Colonic mucosa (tissue), 4 donors: ENCODE data around the gene HCFC1R1. TPM values are rescaled to one million over a fixed set of nuclear protein-coding genes. Genes with fewer than 3 reads are reported as not detected.

Source experiments
- DNase-seq: peaks from one replicate; pipeline ENCODE4 v3.0.0-alpha.2; 2020
- H3K27ac ChIP-seq: fragments of 200-600 bp; one replicate; pipeline ENCODE4 v1.8.0; 2021
- H3K27me3 ChIP-seq: fragments of 200-600 bp; one replicate; pipeline ENCODE4 v1.8.0; 2021
- H3K36me3 ChIP-seq: fragments of 200-600 bp; one replicate; pipeline ENCODE4 v1.8.0; 2021
- H3K4me1 ChIP-seq: fragments of 200-600 bp; one replicate; pipeline ENCODE4 v1.8.0; 2021; ENCODE audit warnings: mild to moderate bottlenecking
- H3K4me3 ChIP-seq: fragments of 200-600 bp; one replicate; pipeline ENCODE4 v1.8.0; 2021
- H3K9ac ChIP-seq, 2 donors: one replicate each; pipeline ENCODE4 v1.7.0; 2013; ENCODE audit warnings: control low read depth in 2 of 2, low read depth in 2 of 2, low read length in 2 of 2
- H3K9me3 ChIP-seq: fragments of 200-600 bp; one replicate; pipeline ENCODE4 v1.8.0; 2021
- CTCF ChIP-seq: fragments of 200-600 bp; IDR thresholded peaks from one replicate; pipeline ENCODE4 v1.8.0; 2022; ENCODE audit warnings: antibody characterized with exemption, mild to moderate bottlenecking
- intact Hi-C: fragments of 100-400 bp; cut with DNase I; formaldehyde crosslinking; loops from one replicate; pipeline ENCODE4 v1.14.1; 2022
- total RNA-seq, 2 donors: library from RNA; stranded (reverse); fragmentation: NEBNext Ultra II Directional in 1 of 2; extraction: Animal tissue kit (Norgen Biotek cat#: 25700) in 1 of 2; gene quantifications; one replicate each; pipeline ENCODE4 v1.2.1, GENCODE V29; 2021
- donor health status: healthy.
- donor health status: DM: no; HTN: no; CAD: no.
- donor health status: DM: no; HTN: no; CAD: no.

Gene HCFC1R1
- total RNA-seq, 2 donors from 2014 or later: 28.7 to 30.0 TPM

GRCh38 chr16:2982402-2982801, 41.3 kb downstream of the HCFC1R1 start:
- Histone ChIP-seq H3K9me3 (no peaks in the 10 kb centered on the region), H3K9ac (no peak overlapping the region), H3K27me3 (no peaks in the 10 kb centered on the region), H3K27ac (no peak overlapping the region), H3K4me3 (no peak overlapping the region), H3K4me1 (peaks cover 7% of the 10 kb centered on the region), H3K36me3 (no peaks in the 10 kb centered on the region)
- intact Hi-C loops: no loop called here
- no peak for TF ChIP-seq CTCF
- DNase-seq: no peak

GRCh38 chr16:2981899-2982250, 41.9 kb downstream of the HCFC1R1 start:
- intact Hi-C loops: no loop called here
- DNase-seq: no peak
- Histone ChIP-seq H3K27ac (no peak overlapping the region), H3K9me3 (no peaks in the 10 kb centered on the region), H3K9ac (no peak overlapping the region), H3K4me3 (no peak overlapping the region), H3K4me1 (peaks cover 7% of the 10 kb centered on the region), H3K27me3 (no peaks in the 10 kb centered on the region), H3K36me3 (no peaks in the 10 kb centered on the region)
- no peak for TF ChIP-seq CTCF

- DNase-seq: peak; percentile 40
- Histone ChIP-seq H3K36me3 (no peaks in the 10 kb centered on the region), H3K9me3 (no peaks in the 10 kb centered on the region), H3K27ac (no peak overlapping the region), H3K9ac (peak overlapping the region in 1 of 2 donors; percentile 90), H3K27me3 (no peaks in the 10 kb centered on the region), H3K4me3 (peak overlapping the region; percentile 84), H3K4me1 (peaks cover 7% of the 10 kb centered on the region)
- intact Hi-C loops: no loop called here
- no peak for TF ChIP-seq CTCF
Measured at GRCh38 chr16:2981177-2981898, 42.4 kb downstream of the HCFC1R1 start.

- Histone ChIP-seq H3K27ac (peak within 1 kb of the TSS; percentile 69), H3K4me3 (peak within 1 kb of the TSS; percentile 84), H3K4me1 (peaks cover 7% of the 10 kb centered on the region), H3K36me3 (no peaks in the 10 kb centered on the region), H3K9ac (peak within 1 kb of the TSS; percentile 90 to 100), H3K27me3 (no peaks in the 10 kb centered on the region), H3K9me3 (no peaks in the 10 kb centered on the region)
- TF ChIP-seq CTCF: no peak
- intact Hi-C loops: no loop called here
- peak; percentile 93 for DNase-seq
Measured at GRCh38 chr16:2980227-2981176, 43.2 kb downstream of the HCFC1R1 start, which contains the start of gene PKMYT1. Gene PKMYT1 (minus strand): TSS chr16:2980446. CDS start chr16:2979657, 789 bp downstream.

- Histone ChIP-seq H3K4me3 (peak overlapping the region; percentile 84), H3K9me3 (no peaks in the 10 kb centered on the region), H3K27me3 (no peaks in the 10 kb centered on the region), H3K4me1 (peaks cover 7% of the 10 kb centered on the region), H3K27ac (no peak overlapping the region), H3K9ac (peak overlapping the region in 1 of 2 donors; percentile 38), H3K36me3 (no peaks in the 10 kb centered on the region)
- peak; percentile 46 for DNase-seq
- TF ChIP-seq CTCF: no peak
- intact Hi-C loops: no loop called here
Measured at GRCh38 chr16:2979669-2980226, 44.0 kb downstream of the HCFC1R1 start.
